HEK293 (cell line): Measurements from ENCODE around the gene SERPINA6.
A peak's percentile ranks its signal among the peaks of the same experiment; 100 is the strongest.

ENCODE experiments used
- CTCF ChIA-PET: fragments of 350-600 bp; formaldehyde crosslinking; extraction: SDS; loops from one replicate; lab custom pipeline; 2021; ENCODE audit warnings: antibody characterized with exemption; lab: Yijun Ruan, JAX
- POLR2A ChIA-PET: fragments of 300-600 bp; formaldehyde crosslinking; extraction: SDS; loops from one replicate; lab custom pipeline; 2020; ENCODE audit warnings: antibody characterized with exemption, inconsistent platforms; lab: Yijun Ruan, JAX
- H3K27ac ChIP-seq: fragments of 200-500 bp; sonication (Bioruptor generic); 2 replicates; pipeline ENCODE4 v1.5.1; 2014; ENCODE audit warnings: low read depth, low read length, control low read depth, inconsistent platforms; ENCODE audit errors: extremely low read depth
- H3K36me3 ChIP-seq, 2 experiments: fragments of 200-500 bp in 1 of 2; sonication (Bioruptor generic) in 1 of 2; 1 replicate in 1 of 2; 2 replicates in 1 of 2; pipeline ENCODE4 v1.5.1; 2014 to 2017; ENCODE audit warnings: inconsistent platforms in 2 of 2, low read length in 2 of 2; ENCODE audit not compliant: control insufficient read depth in 2 of 2, insufficient read depth in 1 of 2
- H3K4me1 ChIP-seq: fragments of 200-500 bp; sonication (Bioruptor generic); 2 replicates; pipeline ENCODE4 v1.5.1; 2014; ENCODE audit warnings: mild to moderate bottlenecking, low read length, inconsistent platforms; ENCODE audit not compliant: control insufficient read depth, insufficient read depth
- H3K4me3 ChIP-seq: 2 replicates; pipeline ENCODE4 v1.5.1; 2011; ENCODE audit warnings: low read depth, mild to moderate bottlenecking, control low read depth, low read length, moderate library complexity
- H3K9me3 ChIP-seq: fragments of 200-500 bp; sonication (Bioruptor generic); 2 replicates; pipeline ENCODE4 v1.5.1; 2014; ENCODE audit warnings: low read depth, low read length, inconsistent platforms; ENCODE audit not compliant: control insufficient read depth, insufficient read depth
- HIC1 ChIP-seq: fragments of 450-650 bp; formaldehyde crosslinking; IDR thresholded peaks from 2 replicates; pipeline ENCODE4 v1.5.1; 2016; ENCODE audit warnings: missing biosample characterization, missing genetic modification characterization
- MYNN ChIP-seq: fragments of 450-650 bp; formaldehyde crosslinking; IDR thresholded peaks from 2 replicates; pipeline ENCODE4 v1.5.1; 2016; ENCODE audit warnings: missing biosample characterization, missing genetic modification characterization, borderline replicate concordance
- PRDM6 ChIP-seq: fragments of 450-650 bp; formaldehyde crosslinking; IDR thresholded peaks from 2 replicates; pipeline ENCODE4 v1.5.1; 2017; ENCODE audit warnings: missing biosample characterization, missing genetic modification characterization
- TCF7L2 ChIP-seq: IDR thresholded peaks from 2 replicates; pipeline ENCODE4 v1.6.1; 2011; ENCODE audit warnings: low read depth, mild to moderate bottlenecking, inconsistent platforms, low read length, moderate library complexity, borderline replicate concordance
- TRIM28 ChIP-seq: IDR thresholded peaks from 2 replicates; pipeline ENCODE4 v1.6.1; 2011; ENCODE audit warnings: low read length, control low read depth, borderline replicate concordance
- ZBTB21 ChIP-seq: fragments of 450-650 bp; formaldehyde crosslinking; IDR thresholded peaks from 2 replicates; pipeline ENCODE4 v1.5.1; 2017; ENCODE audit warnings: missing biosample characterization, missing genetic modification characterization
- ZEB2 ChIP-seq: fragments of 450-650 bp; formaldehyde crosslinking; IDR thresholded peaks from 2 replicates; pipeline ENCODE4 v1.5.1; 2016; ENCODE audit warnings: missing biosample characterization, missing genetic modification characterization
- ZNF16 ChIP-seq: fragments of 450-650 bp; formaldehyde crosslinking; IDR thresholded peaks from 2 replicates; pipeline ENCODE4 v1.5.1; 2016; ENCODE audit warnings: low read depth, missing biosample characterization, missing genetic modification characterization
- ZNF169 ChIP-seq: fragments of 450-650 bp; formaldehyde crosslinking; IDR thresholded peaks from 2 replicates; pipeline ENCODE4 v1.5.1; 2016; ENCODE audit warnings: missing biosample characterization, missing genetic modification characterization
- ZNF184 ChIP-seq: fragments of 450-650 bp; IDR thresholded peaks from 2 replicates; pipeline ENCODE4 v1.5.1; 2018; ENCODE audit warnings: missing biosample characterization, mild to moderate bottlenecking, missing genetic modification characterization
- ZNF2 ChIP-seq: fragments of 450-650 bp; formaldehyde crosslinking; IDR thresholded peaks from 2 replicates; pipeline ENCODE4 v1.5.1; 2016; ENCODE audit warnings: missing biosample characterization, missing genetic modification characterization
- ZNF24 ChIP-seq: fragments of 450-650 bp; formaldehyde crosslinking; IDR thresholded peaks from 2 replicates; pipeline ENCODE4 v1.5.1; 2016; ENCODE audit warnings: missing biosample characterization, missing genetic modification characterization
- ZNF311 ChIP-seq: fragments of 450-650 bp; formaldehyde crosslinking; IDR thresholded peaks from 2 replicates; pipeline ENCODE4 v1.5.1; 2017; ENCODE audit warnings: missing biosample characterization, missing genetic modification characterization, borderline replicate concordance
- ZNF335 ChIP-seq: fragments of 450-650 bp; formaldehyde crosslinking; conservative IDR thresholded peaks from 2 replicates; pipeline ENCODE4 v1.5.1; 2016; ENCODE audit warnings: missing biosample characterization, missing genetic modification characterization
- ZNF423 ChIP-seq: fragments of 450-650 bp; formaldehyde crosslinking; IDR thresholded peaks from 2 replicates; pipeline ENCODE4 v1.5.1; 2016; ENCODE audit warnings: missing biosample characterization, missing genetic modification characterization
- ZNF426 ChIP-seq: fragments of 450-650 bp; formaldehyde crosslinking; IDR thresholded peaks from 2 replicates; pipeline ENCODE4 v1.5.1; 2017; ENCODE audit warnings: missing biosample characterization, missing genetic modification characterization, mild to moderate bottlenecking, inconsistent platforms, moderate library complexity
- ZNF560 ChIP-seq: fragments of 450-650 bp; formaldehyde crosslinking; IDR thresholded peaks from 2 replicates; pipeline ENCODE4 v1.5.1; 2017; ENCODE audit warnings: missing biosample characterization, missing genetic modification characterization, borderline replicate concordance
- ZNF629 ChIP-seq: fragments of 450-650 bp; formaldehyde crosslinking; IDR thresholded peaks from 2 replicates; pipeline ENCODE4 v1.5.1; 2017; ENCODE audit warnings: missing biosample characterization, missing genetic modification characterization
- ZNF677 ChIP-seq: fragments of 450-650 bp; IDR thresholded peaks from 2 replicates; pipeline ENCODE4 v1.5.0; 2018; ENCODE audit warnings: missing biosample characterization, mild to moderate bottlenecking, missing genetic modification characterization, moderate library complexity
- ZSCAN30 ChIP-seq: fragments of 450-650 bp; IDR thresholded peaks from 2 replicates; pipeline ENCODE4 v1.5.1; 2018; ENCODE audit warnings: missing biosample characterization, mild to moderate bottlenecking, missing genetic modification characterization, moderate library complexity

Gene SERPINA6

GRCh38 chr14:94338023-94338422, 14.9 kb upstream of the SERPINA6 start (continued):
- no peak for TF ChIP-seq HIC1 (tag by site-specific recombination)
- no peak for TF ChIP-seq ZNF24
- no peak for TF ChIP-seq ZBTB21 (tag by site-specific recombination)
- TF ChIP-seq TRIM28, result no peak

DNA sequence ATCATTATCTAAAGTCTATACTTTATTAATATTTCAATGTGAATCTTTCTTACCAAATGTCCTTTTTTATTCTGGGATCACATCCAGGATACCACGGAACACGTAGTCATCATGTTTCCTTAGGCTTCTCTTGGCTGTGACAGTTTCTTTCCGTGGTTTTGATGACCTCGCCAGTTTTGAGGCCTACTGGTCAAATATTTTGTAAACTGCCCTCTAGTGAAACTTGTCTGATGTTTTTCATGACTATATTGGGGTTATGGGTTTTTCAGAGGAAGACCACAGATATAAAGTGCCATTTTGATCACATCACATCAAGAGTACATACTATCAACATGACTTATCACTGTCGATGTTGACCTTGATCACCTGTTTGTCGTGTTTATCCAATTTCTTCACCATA, 14.1 kb upstream of the SERPINA6 start:
- H3K36me3 ChIP-seq, result no peaks in the 10 kb centered on the region
- H3K9me3 ChIP-seq, result no peaks in the 10 kb centered on the region
- no peak overlapping the region for H3K27ac ChIP-seq
- H3K4me1 ChIP-seq, result no peaks in the 10 kb centered on the region; the same call in 1 of the 2 replicates
- no peak overlapping the region for H3K4me3 ChIP-seq
- 0 out of 2 replicates have a peak, but pooled peaks have one; percentile 20 for TF ChIP-seq ZNF629 (tag by site-specific recombination)
- no peak for TF ChIP-seq ZNF426 (tag by site-specific recombination)
- CTCF ChIA-PET, result interaction anchor here (0.5 to 1.1 kb wide), 2 partner anchors 14 to 26 kb away, joined by 3 read pairs; partner anchors contain the start of gene SERPINA6
- POLR2A ChIA-PET, result no interaction called here

GRCh38 chr14:94334872-94335271, 11.7 kb upstream of the SERPINA6 start:
- POLR2A ChIA-PET, result no interaction called here
- TF ChIP-seq ZNF335, result 0 out of 2 replicates have a peak, but pooled peaks have one; percentile 13
- peak; percentile 56 for TF ChIP-seq ZNF629 (tag by site-specific recombination)
- no peak for TF ChIP-seq TCF7L2
- peak; percentile 37; the same call in 1 of the 2 replicates for TF ChIP-seq ZNF184 (tag by site-specific recombination)
- no peak for TF ChIP-seq ZNF426 (tag by site-specific recombination)
- no peak for TF ChIP-seq ZSCAN30 (tag by site-specific recombination)
- 0 out of 2 replicates have a peak, but pooled peaks have one; percentile 33 for TF ChIP-seq HIC1 (tag by site-specific recombination)
- TF ChIP-seq PRDM6 (tag by site-specific recombination), result 0 out of 2 replicates have a peak, but pooled peaks have one; percentile 7
- no peak for TF ChIP-seq ZEB2 (tag by site-specific recombination)
- TF ChIP-seq ZNF2 (tag by site-specific recombination), result no peak
- peak; percentile 16; the same call in 1 of the 2 replicates for TF ChIP-seq ZBTB21 (tag by site-specific recombination)
- CTCF ChIA-PET, result interaction anchor here (0.7 to 1.1 kb wide), 2 partner anchors 89 to 99 kb away, joined by 3 to 5 read pairs; no protein-coding TSS in a partner anchor
- H3K4me1 ChIP-seq, result no peaks in the 10 kb centered on the region; the same call in 1 of the 2 replicates
- H3K9me3 ChIP-seq, result no peaks in the 10 kb centered on the region
- no peak overlapping the region for H3K27ac ChIP-seq
- no peaks in the 10 kb centered on the region for H3K36me3 ChIP-seq
- H3K4me3 ChIP-seq, result no peak overlapping the region

DNA sequence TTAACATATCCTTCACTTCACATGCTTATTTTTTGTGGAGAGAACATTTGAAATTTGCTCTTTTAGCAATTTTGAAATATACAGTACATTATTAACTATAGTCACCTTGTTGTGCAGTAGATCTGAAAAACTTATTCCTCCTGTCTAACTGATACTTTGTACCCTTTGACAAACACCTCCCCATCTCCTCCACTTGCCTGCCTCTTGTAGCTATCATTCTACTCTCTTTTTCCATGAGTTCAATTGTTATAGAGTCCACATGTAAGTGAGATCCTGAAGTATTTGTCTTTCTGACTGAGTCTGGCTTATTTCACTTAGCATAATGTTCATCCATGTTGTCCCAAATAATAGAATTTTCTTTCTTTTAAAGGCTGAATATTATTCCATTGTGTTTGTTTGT, 9.5 kb upstream of the SERPINA6 start:
- ChIA-PET POLR2A (no interaction called here), CTCF (no interaction called here)
- no peak overlapping the region for H3K27ac ChIP-seq
- TF ChIP-seq ZNF169 (tag by site-specific recombination) (no peak), ZNF16 (tag by site-specific recombination) (no peak), ZNF560 (tag by site-specific recombination) (no peak), ZNF423 (tag by site-specific recombination) (no peak), MYNN (no peak), ZNF677 (tag by site-specific recombination) (no peak), ZNF311 (tag by site-specific recombination) (no peak), ZEB2 (tag by site-specific recombination) (no peak)
- H3K9me3 ChIP-seq, result no peaks in the 10 kb centered on the region
- H3K36me3 ChIP-seq, result no peaks in the 10 kb centered on the region
- H3K4me1 ChIP-seq, result no peaks in the 10 kb centered on the region
- H3K4me3 ChIP-seq, result no peak overlapping the region
